Stimulated activated CD4-positive, alpha-beta T cell treated with anti-CD3 and anti-CD28 coated beads, TNF-alpha, amount 100 ng/mL, for 24 hours (primary cell): ENCODE results near the gene SIRT6.
"Not testable (repeated sequence)": the region's sequence is repeated elsewhere in the genome, so short reads cannot be mapped to it uniquely, and the experiment has no call there.

Experiments used
- DNase-seq, 3 experiments: peaks; one replicate each; pipeline ENCODE4 v3.0.0-alpha.2; 2020; ENCODE audit warnings: low read depth in 3 of 3

Gene SIRT6

GRCh38 chr19:4136680-4137088, 45.7 kb downstream of the SIRT6 start:
- no peak for DNase-seq

DNA sequence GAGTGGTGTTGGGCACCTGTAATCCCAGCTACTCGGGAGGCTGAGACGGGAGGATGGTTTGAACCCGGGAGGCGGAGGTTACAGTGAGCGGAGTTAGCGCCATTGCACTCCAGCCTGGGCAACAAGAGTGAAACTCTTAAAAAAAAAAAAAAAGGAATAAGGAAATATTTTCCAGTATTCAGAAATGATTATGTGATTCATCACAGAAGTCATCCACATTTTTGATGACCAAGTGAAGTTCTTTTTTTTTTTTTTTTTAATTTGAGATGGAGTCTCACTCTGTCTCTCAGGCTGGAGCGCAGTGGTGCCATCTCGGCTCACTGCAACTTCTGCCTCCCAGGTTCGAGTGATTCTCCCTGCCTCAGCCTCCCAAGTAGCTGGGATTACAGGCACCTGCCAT, 47.0 kb downstream of the SIRT6 start:
- DNase-seq = not testable (repeated sequence)

DNA sequence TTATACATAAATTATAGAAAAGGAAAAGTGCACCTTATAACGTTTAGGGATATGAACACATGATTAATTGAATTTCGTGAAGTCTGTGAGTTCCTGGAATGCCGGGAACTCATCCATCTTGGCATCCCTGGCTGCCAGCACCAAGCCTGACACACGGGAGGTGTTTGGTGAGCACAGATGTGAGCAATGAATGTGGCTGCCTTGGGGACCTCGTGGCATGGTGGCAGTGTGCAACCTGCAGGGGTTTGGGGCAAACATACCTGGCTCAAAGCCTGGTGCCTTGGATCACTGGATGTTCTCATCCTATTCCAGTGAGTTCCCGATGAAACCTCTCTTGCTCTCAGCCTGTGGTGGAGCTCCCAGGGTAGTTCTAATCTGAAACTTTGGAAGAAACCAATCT, 48.0 kb downstream of the SIRT6 start:
- DNase-seq = no peak

GRCh38 chr19:4130744-4131438, 51.5 kb downstream of the SIRT6 start:
- DNase-seq = no peak

DNA sequence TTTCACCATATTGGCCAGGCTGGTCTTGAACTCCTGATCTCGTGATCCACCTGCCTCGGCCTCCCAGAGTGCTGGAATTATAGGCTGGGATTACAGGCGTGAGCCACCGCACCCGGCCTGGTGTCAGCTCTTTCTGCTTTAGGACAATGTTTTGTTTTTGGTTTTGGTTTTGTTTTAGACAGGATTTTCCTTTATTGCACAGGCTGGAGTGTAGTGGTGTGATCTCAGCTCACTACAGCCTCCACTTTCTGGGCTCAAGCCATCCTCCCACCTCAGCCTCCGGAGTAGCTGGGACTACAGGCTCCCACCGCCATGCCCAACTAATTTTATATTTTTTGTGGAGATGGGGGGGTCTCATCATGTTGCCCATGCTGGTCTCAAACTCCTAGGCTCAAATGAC, 53.3 kb downstream of the SIRT6 start:
- not testable (repeated sequence) for DNase-seq

- not testable (repeated sequence) for DNase-seq
These were observed 55.0 kb downstream of the SIRT6 start for GRCh38 chr19:4127322-4127721.

DNA sequence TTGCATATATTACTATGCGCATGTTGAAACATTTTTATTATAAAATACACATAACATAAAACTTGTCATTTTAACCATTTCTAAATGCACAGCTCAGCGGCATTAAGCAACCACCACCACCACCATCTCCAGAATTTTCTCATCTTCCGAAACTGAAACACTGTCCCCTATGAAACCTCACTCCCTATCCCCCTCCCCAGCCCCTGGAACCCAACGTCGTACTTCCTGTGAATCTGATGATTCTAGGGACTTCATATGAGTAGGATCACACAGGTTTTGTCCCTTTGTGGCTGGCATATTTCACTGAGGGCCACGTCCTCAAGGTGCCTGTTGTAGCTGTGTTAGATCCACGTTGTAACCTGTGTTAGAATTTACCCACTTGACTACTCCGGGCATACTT, 57.7 kb downstream of the SIRT6 start:
- no peak for DNase-seq
